GM23248 (cell line): ENCODE data around the gene GP1BA. TPM values are rescaled to one million over a fixed set of nuclear protein-coding genes. Genes with fewer than 3 reads are reported as not detected.

Source experiments
- DNase-seq: peaks from one replicate; pipeline ENCODE4 v3.0.0-alpha.2; 2015
- H2AFZ ChIP-seq: fragments of 200-600 bp; sonication (generic); 2 replicates; pipeline ENCODE4 v1.6.1; 2016; ENCODE audit warnings: antibody characterized with exemption
- H3F3A ChIP-seq: fragments of 200-600 bp; sonication (generic); 2 replicates; pipeline ENCODE4 v1.6.1; 2016; ENCODE audit warnings: mild to moderate bottlenecking, antibody characterized with exemption, mixed run types; ENCODE audit not compliant: insufficient read depth
- H3K27ac ChIP-seq: fragments of 200-600 bp; sonication (generic); 2 replicates; pipeline ENCODE4 v1.5.1; 2016; ENCODE audit warnings: mild to moderate bottlenecking
- H3K27me3 ChIP-seq: fragments of 200-600 bp; sonication (generic); replicated peaks from 2 replicates; pipeline ENCODE4 v1.6.1; 2016; ENCODE audit warnings: mild to moderate bottlenecking; ENCODE audit not compliant: insufficient read depth
- H3K36me3 ChIP-seq: fragments of 200-600 bp; sonication (generic); 2 replicates; pipeline ENCODE4 v1.6.1; 2016; ENCODE audit warnings: low read depth, mild to moderate bottlenecking
- H3K4me1 ChIP-seq: fragments of 200-600 bp; sonication (generic); 2 replicates; pipeline ENCODE4 v1.6.1; 2016; ENCODE audit warnings: mild to moderate bottlenecking; ENCODE audit not compliant: insufficient read depth
- H3K4me2 ChIP-seq: fragments of 200-600 bp; sonication (generic); one replicate; pipeline ENCODE4 v1.6.1; 2016; ENCODE audit warnings: mild to moderate bottlenecking; ENCODE audit not compliant: unreplicated experiment
- H3K4me3 ChIP-seq: fragments of 200-600 bp; sonication (generic); 2 replicates; pipeline ENCODE4 v1.5.1; 2016; ENCODE audit warnings: mild to moderate bottlenecking
- H3K79me2 ChIP-seq: fragments of 200-600 bp; sonication (generic); 2 replicates; pipeline ENCODE4 v1.6.1; 2016; ENCODE audit warnings: mild to moderate bottlenecking; ENCODE audit not compliant: insufficient read depth
- H3K9ac ChIP-seq: fragments of 200-600 bp; sonication (generic); 2 replicates; pipeline ENCODE4 v1.6.1; 2016; ENCODE audit warnings: mild to moderate bottlenecking
- H3K9me2 ChIP-seq: fragments of 200-600 bp; sonication (generic); 2 replicates; pipeline ENCODE4 v1.6.1; 2016; ENCODE audit warnings: mixed run types, mild to moderate bottlenecking, moderate library complexity; ENCODE audit not compliant: insufficient read depth
- H3K9me3 ChIP-seq: fragments of 200-600 bp; sonication (generic); one replicate; pipeline ENCODE4 v1.6.1; 2017; ENCODE audit warnings: low read depth
- H4K20me1 ChIP-seq: fragments of 200-600 bp; sonication (generic); 2 replicates; pipeline ENCODE4 v1.6.0; 2016; ENCODE audit not compliant: insufficient read depth
- EZH2 ChIP-seq: fragments of 200-600 bp; sonication (generic); IDR thresholded peaks from 2 replicates; pipeline ENCODE4 v1.6.1; 2018; ENCODE audit warnings: antibody characterized with exemption, mild to moderate bottlenecking; ENCODE audit not compliant: insufficient read depth, poor library complexity, severe bottlenecking
- EZH2phosphoT487 ChIP-seq: fragments of 200-600 bp; sonication (generic); IDR thresholded peaks from 2 replicates; pipeline ENCODE4 v1.6.1; 2018; ENCODE audit warnings: antibody characterized with exemption, moderate library complexity, mild to moderate bottlenecking, low read depth; ENCODE audit not compliant: insufficient read depth
- WGBS, 2 experiments: methylation state at CpG; one replicate each; pipeline ENCODE4 v1.1.6; 2015 to 2017; ENCODE audit warnings: low lambda C conversion rate in 2 of 2, low coverage in 1 of 2; ENCODE audit errors: missing lambda C conversion rate in 2 of 2; 5-methylcytosine and 5-hydroxymethylcytosine counted together
- in situ Hi-C: fragments of 300-500 bp; cut with MboI; formaldehyde crosslinking; loops from 2 replicates; pipeline ENCODE4 v1.15.0; 2020
- microRNA-seq: library from miRNA; unstranded; fragments of <30 nt; microRNA quantifications from one replicate; pipeline ENCODE4, GENCODE V29; 2016; ENCODE audit warnings: borderline number of aligned reads
- polyA plus RNA-seq: library from polyadenylated mRNA; unstranded; fragments of >200 nt; fragmentation: Nextera tagmentation; extraction: Ambion mirVana; gene quantifications from 2 replicates; pipeline ENCODE4 v1.2.1, GENCODE V29; 2016
- small RNA-seq: library from RNA; depleted of rRNA; stranded (forward); fragments of <200 nt; gene quantifications from one replicate; pipeline ENCODE3, GENCODE V24; 2014; ENCODE audit warnings: low read depth, low replicate concordance
- total RNA-seq: library from RNA; depleted of rRNA; stranded (reverse); fragments of >200 nt; shearing (Covaris generic); gene quantifications from 2 replicates; pipeline ENCODE4 v1.2.3, GENCODE V29; 2014; rRNA removed

The GP1BA gene
- total and polyA plus RNA-seq, 2 experiments from 2014 or later = 0.18 TPM; not detected in 1

DNA sequence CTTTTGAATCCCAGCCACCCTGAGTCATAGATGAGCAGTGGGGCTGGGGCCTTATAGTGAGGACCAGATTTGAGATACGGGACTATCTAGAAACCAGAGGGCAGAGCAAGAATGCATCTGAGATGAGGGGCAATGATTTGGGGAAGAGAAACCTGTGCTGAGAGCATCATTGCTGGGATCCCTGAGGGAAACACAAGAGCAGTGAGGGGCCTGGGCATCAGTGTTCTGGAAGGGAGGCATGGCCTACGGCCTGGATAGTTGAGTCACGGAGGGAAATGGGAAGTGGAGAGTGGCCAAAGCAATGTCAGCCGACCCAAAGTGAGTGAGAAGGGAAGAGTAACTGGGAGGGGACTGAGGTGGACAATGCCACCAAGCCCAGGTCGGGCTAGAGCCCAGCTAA lies 50.2 kb downstream of the GP1BA start:
- no peaks in the 10 kb centered on the region for H3K27me3 ChIP-seq
- in situ Hi-C loops = no loop called here
- no peaks in the 10 kb centered on the region; the same call in 1 of the 2 replicates for H3K4me1 ChIP-seq
- peaks cover 21% of the 10 kb centered on the region for H3K79me2 ChIP-seq
- no peaks in the 10 kb centered on the region for H4K20me1 ChIP-seq
- no peak overlapping the region for H3K4me2 ChIP-seq
- TF ChIP-seq EZH2 (no peak), EZH2phosphoT487 (no peak)
- H3K9ac ChIP-seq = no peak overlapping the region
- peak; percentile 30 for DNase-seq
- WGBS, 2 experiments = 36 to 43% methylated on average over 5 of the region's 5 CpGs
- no peaks in the 10 kb centered on the region for H3K9me3 ChIP-seq
- no peaks in the 10 kb centered on the region; the same call in 1 of the 2 replicates for H3F3A ChIP-seq
- peaks cover 25% of the 10 kb centered on the region for H3K36me3 ChIP-seq
- H3K4me3 ChIP-seq = no peak overlapping the region
- no peaks in the 10 kb centered on the region for H3K9me2 ChIP-seq
- no peak overlapping the region for H3K27ac ChIP-seq
- no peak overlapping the region for H2AFZ ChIP-seq

Small RNA genes lying within 50 kb of the gene (microRNA-seq; reads per million reads assigned to microRNA genes)
- gene MIR6864 (not detected), gene MIR6865 (not detected)

Small RNA genes lying within 50 kb of the gene (small RNA-seq; reads per million reads assigned to genes)
- gene MIR6864 (not detected), gene MIR6865 (not detected)

Other genes starting within 250 kb of the GP1BA start
- gene PELP1, start 228.1 kb upstream of the GP1BA start, total RNA-seq = 18.8 and 25.6 TPM in 2 replicates
- gene PELP1, start 228.1 kb upstream of the GP1BA start, polyA plus RNA-seq = 10.4 and 13.6 TPM in 2 replicates
- 4.1 and 4.8 TPM in 2 replicates for gene ARRB2, start 221.6 kb upstream of the GP1BA start, total RNA-seq
- 3.7 and 3.9 TPM in 2 replicates for gene ARRB2, start 221.6 kb upstream of the GP1BA start, polyA plus RNA-seq
- 14.4 and 16.9 TPM in 2 replicates for gene MED11, start 200.8 kb upstream of the GP1BA start, total RNA-seq
- gene MED11, start 200.8 kb upstream of the GP1BA start, polyA plus RNA-seq = 26.9 and 27.4 TPM in 2 replicates
- gene ZMYND15, start 192.4 kb upstream of the GP1BA start, total RNA-seq = 0.32 and 0.89 TPM in 2 replicates
- 0.16 TPM in 1 of 2 replicates, not detected in the other for gene ZMYND15, start 192.4 kb upstream of the GP1BA start, polyA plus RNA-seq
- gene CXCL16, start 192.3 kb upstream of the GP1BA start, total RNA-seq = 1.6 and 2.5 TPM in 2 replicates
- gene CXCL16, start 192.3 kb upstream of the GP1BA start, polyA plus RNA-seq = 4.1 TPM in 2 replicates
- not detected in 2 replicates for gene TM4SF5, start 160.4 kb upstream of the GP1BA start, total RNA-seq
- not detected in 2 replicates for gene TM4SF5, start 160.4 kb upstream of the GP1BA start, polyA plus RNA-seq
- gene VMO1, start 145.9 kb upstream of the GP1BA start, total RNA-seq = not detected in 2 replicates
- gene VMO1, start 145.9 kb upstream of the GP1BA start, polyA plus RNA-seq = 0.63 and 0.93 TPM in 2 replicates
- 2.2 TPM in 1 of 2 replicates, not detected in the other for gene GLTPD2, start 143.3 kb upstream of the GP1BA start, total RNA-seq
- gene GLTPD2, start 143.3 kb upstream of the GP1BA start, polyA plus RNA-seq = 0.50 and 0.61 TPM in 2 replicates
- gene PSMB6, start 136.1 kb upstream of the GP1BA start, total RNA-seq = 92.1 and 148 TPM in 2 replicates
- gene PSMB6, start 136.1 kb upstream of the GP1BA start, polyA plus RNA-seq = 308 and 315 TPM in 2 replicates
- gene PLD2, start 125.1 kb upstream of the GP1BA start, total RNA-seq = 20.9 and 22.0 TPM in 2 replicates
- 11.9 and 12.3 TPM in 2 replicates for gene PLD2, start 125.1 kb upstream of the GP1BA start, polyA plus RNA-seq
- gene MINK1, start 98.9 kb upstream of the GP1BA start, total RNA-seq = 31.5 and 34.5 TPM in 2 replicates
- gene MINK1, start 98.9 kb upstream of the GP1BA start, polyA plus RNA-seq = 21.0 and 24.2 TPM in 2 replicates
- gene C17orf107, start 32.7 kb upstream of the GP1BA start, total RNA-seq = 3.8 and 8.8 TPM in 2 replicates
- gene C17orf107, start 32.7 kb upstream of the GP1BA start, polyA plus RNA-seq = 2.7 and 3.9 TPM in 2 replicates
- 0.13 and 0.86 TPM in 2 replicates for gene CHRNE, start 29.2 kb upstream of the GP1BA start, total RNA-seq
- gene CHRNE, start 29.2 kb upstream of the GP1BA start, polyA plus RNA-seq = 0.63 and 0.84 TPM in 2 replicates
- gene SLC25A11, start 7.8 kb downstream of the GP1BA start, total RNA-seq = 68.5 and 131 TPM in 2 replicates
- gene SLC25A11, start 7.8 kb downstream of the GP1BA start, polyA plus RNA-seq = 71.4 and 73.2 TPM in 2 replicates
- gene RNF167, start 8.0 kb downstream of the GP1BA start, total RNA-seq = 19.8 and 31.7 TPM in 2 replicates
- 34.2 and 36.6 TPM in 2 replicates for gene RNF167, start 8.0 kb downstream of the GP1BA start, polyA plus RNA-seq
- gene PFN1, start 16.3 kb downstream of the GP1BA start, total RNA-seq = 621 and 886 TPM in 2 replicates
- 2,247 and 2,282 TPM in 2 replicates for gene PFN1, start 16.3 kb downstream of the GP1BA start, polyA plus RNA-seq
- 0.38 and 1.2 TPM in 2 replicates for gene ENO3, start 18.8 kb downstream of the GP1BA start, total RNA-seq
- 3.2 and 4.1 TPM in 2 replicates for gene ENO3, start 18.8 kb downstream of the GP1BA start, polyA plus RNA-seq
- gene SPAG7, start 35.5 kb downstream of the GP1BA start, total RNA-seq = 39.1 and 43.1 TPM in 2 replicates
- 97.7 and 107 TPM in 2 replicates for gene SPAG7, start 35.5 kb downstream of the GP1BA start, polyA plus RNA-seq
- 4.8 and 10.1 TPM in 2 replicates for gene CAMTA2, start 55.4 kb downstream of the GP1BA start, total RNA-seq
- gene CAMTA2, start 55.4 kb downstream of the GP1BA start, polyA plus RNA-seq = 26.5 and 28.8 TPM in 2 replicates
- 0.32 and 1.0 TPM in 2 replicates for gene INCA1, start 65.2 kb downstream of the GP1BA start, total RNA-seq
- 0.51 and 1.2 TPM in 2 replicates for gene INCA1, start 65.2 kb downstream of the GP1BA start, polyA plus RNA-seq
- 72.7 and 85.2 TPM in 2 replicates for gene KIF1C, start 65.7 kb downstream of the GP1BA start, total RNA-seq
- gene KIF1C, start 65.7 kb downstream of the GP1BA start, polyA plus RNA-seq = 38.5 and 39.8 TPM in 2 replicates
- 0.22 TPM in 1 of 2 replicates, not detected in the other for gene SLC52A1, start 103.1 kb downstream of the GP1BA start, total RNA-seq
- not detected in 2 replicates for gene SLC52A1, start 103.1 kb downstream of the GP1BA start, polyA plus RNA-seq
- gene ZFP3, start 146.2 kb downstream of the GP1BA start, total RNA-seq = 1.5 and 1.9 TPM in 2 replicates
- gene ZFP3, start 146.2 kb downstream of the GP1BA start, polyA plus RNA-seq = 1.8 and 2.0 TPM in 2 replicates
- 5.2 and 6.1 TPM in 2 replicates for gene ZNF232, start 179.6 kb downstream of the GP1BA start, total RNA-seq
- gene ZNF232, start 179.6 kb downstream of the GP1BA start, polyA plus RNA-seq = 3.8 and 5.2 TPM in 2 replicates
- gene USP6, start 183.8 kb downstream of the GP1BA start, total RNA-seq = not detected in 2 replicates
- 0.25 and 0.30 TPM in 2 replicates for gene USP6, start 183.8 kb downstream of the GP1BA start, polyA plus RNA-seq